GM19467 (cell line): ENCODE measurements around the gene CFAP90.

ENCODE experiments used
- ATAC-seq: cut with Tn5 transposase; IDR thresholded peaks from one replicate; pipeline ENCODE4 v1.9.1; 2021; ENCODE audit warnings: mild to moderate bottlenecking, moderate library complexity; ENCODE audit not compliant: unreplicated experiment

The CFAP90 gene

GRCh38 chr5:7784683-7785380 is 66.1 kb downstream of the CFAP90 start:
- ATAC-seq, result no peak

- no peak for ATAC-seq
These were observed 69.0 kb downstream of the CFAP90 start for GRCh38 chr5:7781899-7782298.
